ENCODE results near the gene NADK.
"Not testable (repeated sequence)": the region's sequence is repeated elsewhere in the genome, so short reads cannot be mapped to it uniquely, and the experiment has no call there.

Gene NADK

GRCh38 chr1:1761504-1762376 is 16.5 kb downstream of the NADK start:
- no peak for DNase-seq

GRCh38 chr1:1760715-1761114 is 17.6 kb downstream of the NADK start:
- DNase-seq: no peak

- DNase-seq: no peak
Observed at GRCh38 chr1:1760345-1760650, 18.0 kb downstream of the NADK start.

GRCh38 chr1:1759456-1760344 is 18.6 kb downstream of the NADK start:
- no peak for DNase-seq

- no peak for DNase-seq
Observed at GRCh38 chr1:1758692-1759455, 19.4 kb downstream of the NADK start.

- no peak for DNase-seq
Observed at GRCh38 chr1:1758059-1758621, 20.1 kb downstream of the NADK start.

GRCh38 chr1:1757422-1758058 is 20.7 kb downstream of the NADK start:
- DNase-seq: no peak

GRCh38 chr1:1756661-1757421 is 21.4 kb downstream of the NADK start:
- DNase-seq: no peak

- no peak for DNase-seq
Observed at GRCh38 chr1:1755852-1756251, 22.4 kb downstream of the NADK start.

GRCh38 chr1:1755426-1755825 is 22.8 kb downstream of the NADK start:
- DNase-seq: no peak

GRCh38 chr1:1754051-1754815 is 24.0 kb downstream of the NADK start:
- DNase-seq: no peak

- no peak for DNase-seq
Observed at GRCh38 chr1:1753607-1754005, 24.7 kb downstream of the NADK start.

GRCh38 chr1:1752636-1753606 is 25.3 kb downstream of the NADK start:
- DNase-seq: no peak

- DNase-seq: no peak
Observed at GRCh38 chr1:1752190-1752589, 26.1 kb downstream of the NADK start.

GRCh38 chr1:1749941-1750340 is 28.3 kb downstream of the NADK start:
- DNase-seq: not testable (repeated sequence)

GRCh38 chr1:1748686-1749321 is 29.5 kb downstream of the NADK start:
- no peak for DNase-seq

- DNase-seq: not testable (repeated sequence)
Observed at GRCh38 chr1:1746566-1746909, 31.7 kb downstream of the NADK start.

- DNase-seq: peak; percentile 63 to 68
Observed at GRCh38 chr1:1745651-1746565, 32.4 kb downstream of the NADK start.
